HG02973 (cell line): Measurements from ENCODE around the gene TEAD1.
A peak's percentile ranks its signal among the peaks of the same experiment; 100 is the strongest.

Experiments
- ATAC-seq: cut with Tn5 transposase; IDR thresholded peaks from one replicate; pipeline ENCODE4 v1.9.1; 2021; ENCODE audit warnings: moderate library complexity; ENCODE audit not compliant: unreplicated experiment

TEAD1 gene

GRCh38 chr11:12673924-12674570 lies at the start of gene TEAD1:
TSS of gene TEAD1 (plus strand) at chr11:12674421.
- ATAC-seq = peak; percentile 90

- ATAC-seq = no peak
These were observed 49.6 kb upstream of the TEAD1 start for GRCh38 chr11:12624595-12624994.

GRCh38 chr11:12625438-12626071 lies 48.7 kb upstream of the TEAD1 start:
- ATAC-seq = no peak

GRCh38 chr11:12626616-12627015 lies 47.6 kb upstream of the TEAD1 start:
- no peak for ATAC-seq

- ATAC-seq = no peak
These were observed 45.9 kb upstream of the TEAD1 start for GRCh38 chr11:12628314-12628713.

GRCh38 chr11:12629601-12630313 lies 44.5 kb upstream of the TEAD1 start:
- no peak for ATAC-seq

DNA sequence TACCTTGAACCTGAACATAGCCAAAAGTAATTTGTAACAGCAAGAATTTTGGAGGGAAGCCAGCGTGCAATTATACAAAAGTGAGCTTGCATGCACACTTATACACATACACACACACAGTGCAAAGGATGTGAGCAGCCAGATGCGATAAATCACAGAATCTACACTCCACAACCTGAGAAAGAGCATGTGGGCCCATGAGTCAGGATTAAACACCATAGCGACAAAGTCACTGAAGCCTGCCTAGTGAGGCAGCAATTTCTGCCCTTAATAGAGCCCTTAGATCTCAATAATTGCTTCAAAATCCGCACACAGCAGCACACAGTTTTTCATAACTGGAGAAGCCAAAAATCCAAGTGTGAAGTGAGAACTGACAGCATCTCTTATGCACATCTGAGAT lies 42.6 kb upstream of the TEAD1 start:
- no peak for ATAC-seq

DNA sequence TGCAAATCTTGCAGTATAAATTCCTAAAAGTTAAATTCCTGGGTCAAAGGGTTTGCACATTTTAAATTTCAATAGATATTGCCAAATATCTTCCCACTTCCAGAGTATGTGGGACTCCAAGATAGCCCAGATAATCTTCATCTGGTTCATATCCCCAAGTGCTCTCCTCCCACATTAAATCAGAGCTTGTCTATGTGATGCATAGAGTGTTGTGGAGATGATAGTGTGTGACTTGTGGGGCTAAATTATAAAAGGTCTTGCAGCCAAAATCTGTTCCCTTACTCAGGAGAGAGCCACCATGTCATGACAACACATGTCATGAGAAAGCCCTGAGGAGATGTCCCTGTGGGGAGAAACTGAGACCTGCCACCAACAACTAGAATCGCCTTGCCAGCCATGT lies 39.9 kb upstream of the TEAD1 start:
- no peak for ATAC-seq

- no peak for ATAC-seq
These were observed 37.3 kb upstream of the TEAD1 start for GRCh38 chr11:12636871-12637410.

- ATAC-seq = no peak
These were observed 34.8 kb upstream of the TEAD1 start for GRCh38 chr11:12639388-12639787.

- ATAC-seq = no peak
These were observed 33.9 kb upstream of the TEAD1 start for GRCh38 chr11:12640355-12640754.

- no peak for ATAC-seq
These were observed 33.0 kb upstream of the TEAD1 start for GRCh38 chr11:12640926-12641849.

- ATAC-seq = no peak
These were observed 32.2 kb upstream of the TEAD1 start for GRCh38 chr11:12642040-12642439.

GRCh38 chr11:12642806-12643428 lies 31.3 kb upstream of the TEAD1 start:
- ATAC-seq = no peak

DNA sequence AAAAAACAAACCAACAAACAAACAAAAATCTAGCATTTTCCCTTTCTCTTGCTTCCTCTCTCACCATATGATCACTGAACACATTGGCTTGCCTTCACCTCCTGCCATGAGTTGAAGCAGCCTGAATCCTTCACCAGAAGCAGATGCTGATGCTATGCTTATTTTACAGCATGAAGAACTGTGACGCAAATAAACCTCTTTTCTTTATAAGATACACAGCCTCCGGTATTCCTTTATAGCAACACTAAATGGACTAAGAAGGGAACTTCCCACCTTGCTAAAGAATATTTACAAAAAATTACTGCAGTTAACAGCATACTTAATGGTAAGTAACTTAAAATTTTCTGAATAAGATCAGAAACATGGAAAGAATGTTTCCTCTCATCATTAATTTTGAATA lies 27.7 kb upstream of the TEAD1 start:
- no peak for ATAC-seq

DNA sequence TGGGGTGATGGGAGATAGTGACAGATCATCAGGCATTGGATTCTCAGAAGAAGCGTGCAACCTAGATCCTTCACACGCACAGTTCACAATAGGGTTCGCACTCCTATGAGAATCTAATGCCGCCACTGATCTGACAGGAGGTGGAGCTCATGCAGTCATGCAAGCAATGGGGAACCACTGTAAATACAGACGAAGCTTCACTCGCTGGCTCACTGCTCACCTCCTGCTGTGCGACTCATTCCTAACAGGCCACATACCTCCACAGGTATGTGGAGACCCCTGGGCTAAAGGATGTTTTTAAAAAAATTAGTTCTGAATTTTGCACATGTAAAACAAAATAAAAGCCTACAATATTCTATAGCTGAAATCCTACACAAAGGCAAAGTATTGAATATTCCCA lies 20.5 kb upstream of the TEAD1 start:
- ATAC-seq = no peak

- ATAC-seq = no peak
These were observed 18.4 kb upstream of the TEAD1 start for GRCh38 chr11:12655842-12656241.

- ATAC-seq = no peak
These were observed 16.9 kb upstream of the TEAD1 start for GRCh38 chr11:12657336-12657735.

DNA sequence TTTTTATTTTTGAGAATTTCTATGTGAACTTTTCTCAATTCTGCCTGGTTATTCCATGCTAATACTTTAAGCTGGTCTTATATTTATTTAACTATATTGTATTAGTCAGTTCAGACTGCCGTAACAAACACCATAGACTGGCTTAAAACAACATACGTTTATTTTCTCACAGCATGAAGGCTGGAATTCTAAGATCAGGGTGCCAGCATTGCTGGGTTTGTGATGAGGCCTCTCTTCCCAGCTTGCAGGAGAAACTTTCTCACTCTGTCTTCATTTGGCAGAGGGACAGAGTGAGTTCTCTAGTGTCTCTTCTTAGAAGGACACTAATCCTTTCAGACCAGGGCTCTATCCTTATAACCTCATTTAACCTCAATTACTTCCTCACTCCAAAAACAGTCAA lies 16.2 kb upstream of the TEAD1 start:
- ATAC-seq = no peak

DNA sequence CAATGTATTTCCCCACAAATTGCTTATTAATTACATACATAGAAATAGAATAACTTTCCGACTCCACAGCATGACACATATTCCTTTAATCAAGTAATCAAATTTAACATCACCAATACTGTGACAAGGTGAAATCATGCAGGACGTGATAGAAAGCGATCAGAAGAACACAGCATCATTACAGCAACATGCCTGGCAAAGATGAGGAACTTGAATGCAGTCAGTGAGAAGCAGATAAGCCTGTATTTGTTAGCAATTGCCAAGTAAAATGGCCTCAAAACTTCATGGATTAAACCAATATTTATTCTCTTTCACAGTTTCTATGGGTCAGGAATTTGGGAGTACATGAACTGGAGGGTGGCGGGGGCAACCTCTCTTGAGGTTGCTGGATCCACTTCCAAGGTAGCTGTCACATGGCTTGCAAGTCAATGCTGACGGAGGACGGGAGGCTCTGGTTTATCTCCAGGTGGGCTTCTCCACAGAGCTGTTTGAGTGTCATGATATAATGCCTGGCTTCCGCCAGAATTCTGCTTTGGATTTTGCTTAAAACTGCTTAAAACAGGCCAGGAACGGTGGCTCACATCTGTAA lies 12.0 kb upstream of the TEAD1 start:
- ATAC-seq = no peak
